Mesendoderm (in vitro differentiated cells): Measurements from ENCODE around the gene XYLT2.

Experiments
- DNase-seq: peaks from one replicate; pipeline ENCODE4 v3.0.0; 2013
- H2AK5ac ChIP-seq: 2 replicates; pipeline ENCODE4 v1.6.1; 2013; ENCODE audit warnings: low read length, inconsistent platforms
- H2BK120ac ChIP-seq: 2 replicates; pipeline ENCODE4 v1.6.1; 2013; ENCODE audit warnings: low read depth, mild to moderate bottlenecking, low read length, moderate library complexity, mixed read lengths
- H2BK15ac ChIP-seq: replicated peaks from 2 replicates; pipeline ENCODE4 v1.6.1; 2013; ENCODE audit warnings: low read depth, mild to moderate bottlenecking, moderate library complexity
- H2BK5ac ChIP-seq: 2 replicates; pipeline ENCODE4 v1.6.1; 2013; ENCODE audit warnings: low read length, inconsistent platforms
- H3K18ac ChIP-seq: 2 replicates; pipeline ENCODE4 v1.6.1; 2013; ENCODE audit warnings: mild to moderate bottlenecking, low read length, mixed read lengths
- H3K23ac ChIP-seq: one replicate; pipeline ENCODE4 v1.6.1; 2013; ENCODE audit warnings: low read length
- H3K27ac ChIP-seq: 2 replicates; pipeline ENCODE4 v1.5.1; 2013; ENCODE audit warnings: low read depth, mild to moderate bottlenecking, inconsistent platforms, low read length, moderate library complexity
- H3K27me3 ChIP-seq: 2 replicates; pipeline ENCODE4 v1.6.1; 2013; ENCODE audit warnings: low read length, control low read depth, mild to moderate bottlenecking, inconsistent platforms; ENCODE audit not compliant: insufficient read depth, poor library complexity
- H3K36me3 ChIP-seq: 2 replicates; pipeline ENCODE4 v1.6.1; 2013; ENCODE audit warnings: low read length, inconsistent platforms; ENCODE audit not compliant: control insufficient read depth, insufficient read depth
- H3K4ac ChIP-seq: one replicate; pipeline ENCODE4 v1.6.1; 2013; ENCODE audit warnings: low read depth, mild to moderate bottlenecking, low read length, moderate library complexity
- H3K4me1 ChIP-seq: 2 replicates; pipeline ENCODE4 v1.6.1; 2013; ENCODE audit warnings: low read depth, low read length, inconsistent platforms; ENCODE audit not compliant: control insufficient read depth
- H3K4me2 ChIP-seq: 2 replicates; pipeline ENCODE4 v1.6.1; 2013; ENCODE audit warnings: low read length
- H3K4me3 ChIP-seq: 2 replicates; pipeline ENCODE4 v1.5.1; 2013; ENCODE audit warnings: mild to moderate bottlenecking, low read length
- H3K56ac ChIP-seq: one replicate; pipeline ENCODE4 v1.6.1; 2013; ENCODE audit warnings: low read length
- H3K79me1 ChIP-seq: 2 replicates; pipeline ENCODE4 v1.6.1; 2013; ENCODE audit warnings: low read length, inconsistent platforms
- H3K79me2 ChIP-seq: 2 replicates; pipeline ENCODE4 v1.6.1; 2013; ENCODE audit warnings: mild to moderate bottlenecking, low read length; ENCODE audit not compliant: control insufficient read depth, insufficient read depth
- H3K9ac ChIP-seq: 2 replicates; pipeline ENCODE4 v1.6.1; 2013; ENCODE audit warnings: low read length, inconsistent platforms
- H4K5ac ChIP-seq: one replicate; pipeline ENCODE4 v1.6.1; 2013; ENCODE audit warnings: low read length
- H4K8ac ChIP-seq: one replicate; pipeline ENCODE4 v1.6.1; 2013; ENCODE audit warnings: low read depth, mild to moderate bottlenecking, control low read depth, low read length, moderate library complexity
- WGBS: extraction: QIAGEN DNeasy Blood & Tissue Kit; methylation state at CpG from one replicate; pipeline ENCODE4 v1.1.7; 2013; ENCODE audit warnings: low lambda C conversion rate, missing lambda C conversion rate; ENCODE audit not compliant: insufficient coverage; ENCODE audit errors: extremely low coverage; 5-methylcytosine and 5-hydroxymethylcytosine counted together

XYLT2 gene

GRCh38 chr17:50373705-50374104 is 27.8 kb downstream of the XYLT2 start:
- H3K4me1 ChIP-seq, result no peaks in the 10 kb centered on the region
- peaks cover 14% of the 10 kb centered on the region for H3K79me2 ChIP-seq
- H3K36me3 ChIP-seq, result peaks cover 9% of the 10 kb centered on the region
- peak overlapping the region; percentile 99 for H3K56ac ChIP-seq
- H2BK120ac ChIP-seq, result no peak overlapping the region
- H3K4me3 ChIP-seq, result no peak overlapping the region
- H3K18ac ChIP-seq, result no peak overlapping the region
- no peak overlapping the region for H3K27ac ChIP-seq
- H2BK15ac ChIP-seq, result no peak overlapping the region
- no peaks in the 10 kb centered on the region for H3K27me3 ChIP-seq
- H3K23ac ChIP-seq, result no peak overlapping the region
- no peak overlapping the region for H2AK5ac ChIP-seq
- no peak overlapping the region for H3K4ac ChIP-seq
- no peak overlapping the region for H4K8ac ChIP-seq
- peaks cover 14% of the 10 kb centered on the region for H3K79me1 ChIP-seq
- H2BK5ac ChIP-seq, result no peak overlapping the region
- WGBS, result no CpG with 5 or more reads among the region's 2 CpGs
- peak overlapping the region; percentile 63 for H3K4me2 ChIP-seq
- no peak for DNase-seq
- H3K9ac ChIP-seq, result peak overlapping the region; percentile 89
- no peak overlapping the region for H4K5ac ChIP-seq

GRCh38 chr17:50375858-50376538 is 30.1 kb downstream of the XYLT2 start:
- DNase-seq, result peak; percentile 58

GRCh38 chr17:50379351-50380132 is 33.6 kb downstream of the XYLT2 start:
- WGBS, result no CpG with 5 or more reads among the region's 6 CpGs
- Histone ChIP-seq H3K79me2 (no peaks in the 10 kb centered on the region), H4K5ac (no peak overlapping the region), H3K18ac (no peak overlapping the region), H2BK5ac (no peak overlapping the region), H3K4me1 (no peaks in the 10 kb centered on the region), H3K4me2 (no peak overlapping the region), H3K4me3 (no peak overlapping the region), H3K27me3 (no peaks in the 10 kb centered on the region), H2BK120ac (no peak overlapping the region), H2BK15ac (no peak overlapping the region), H3K27ac (no peak overlapping the region), H3K79me1 (no peaks in the 10 kb centered on the region), H3K56ac (no peak overlapping the region), H3K23ac (no peak overlapping the region), H3K9ac (no peak overlapping the region), H3K36me3 (peaks cover 7% of the 10 kb centered on the region), H4K8ac (no peak overlapping the region), H2AK5ac (no peak overlapping the region), H3K4ac (no peak overlapping the region)
- DNase-seq, result no peak

More at GRCh38 chr17:50375858-50376538, 30.1 kb downstream of the XYLT2 start:
- no peak overlapping the region for H4K8ac ChIP-seq
- no peak overlapping the region for H3K56ac ChIP-seq
- H3K23ac ChIP-seq, result no peak overlapping the region
- H3K36me3 ChIP-seq, result no peaks in the 10 kb centered on the region
- no peak overlapping the region for H3K4me2 ChIP-seq
- H2AK5ac ChIP-seq, result no peak overlapping the region
- no peaks in the 10 kb centered on the region for H3K4me1 ChIP-seq
- H3K79me2 ChIP-seq, result peaks cover 14% of the 10 kb centered on the region
- H3K27me3 ChIP-seq, result no peaks in the 10 kb centered on the region
- peaks cover 11% of the 10 kb centered on the region for H3K79me1 ChIP-seq
- WGBS, result no CpG with 5 or more reads among the region's 5 CpGs
- no peak overlapping the region for H3K9ac ChIP-seq
- no peak overlapping the region for H2BK5ac ChIP-seq
- H3K4me3 ChIP-seq, result no peak overlapping the region
- no peak overlapping the region for H3K18ac ChIP-seq
- no peak overlapping the region for H4K5ac ChIP-seq
- no peak overlapping the region for H3K4ac ChIP-seq
- no peak overlapping the region for H2BK15ac ChIP-seq
- no peak overlapping the region for H3K27ac ChIP-seq
- no peak overlapping the region for H2BK120ac ChIP-seq

- Histone ChIP-seq H3K9ac (no peak overlapping the region), H2BK5ac (no peak overlapping the region), H3K79me2 (no peaks in the 10 kb centered on the region), H3K4me2 (no peak overlapping the region), H3K56ac (no peak overlapping the region), H3K4ac (no peak overlapping the region), H3K27ac (no peak overlapping the region), H3K4me1 (no peaks in the 10 kb centered on the region), H2AK5ac (no peak overlapping the region), H3K36me3 (peaks cover 7% of the 10 kb centered on the region), H2BK120ac (no peak overlapping the region), H2BK15ac (no peak overlapping the region), H3K4me3 (no peak overlapping the region), H4K5ac (no peak overlapping the region), H3K23ac (no peak overlapping the region), H3K18ac (no peak overlapping the region), H3K79me1 (no peaks in the 10 kb centered on the region), H4K8ac (no peak overlapping the region), H3K27me3 (no peaks in the 10 kb centered on the region)
- WGBS, result no CpG with 5 or more reads among the region's 13 CpGs
- peak; percentile 20 for DNase-seq
These were observed 34.7 kb downstream of the XYLT2 start for GRCh38 chr17:50380369-50381259.

GRCh38 chr17:50381260-50381815 is 35.4 kb downstream of the XYLT2 start:
- Histone ChIP-seq H3K4me3 (no peak overlapping the region), H3K36me3 (peaks cover 7% of the 10 kb centered on the region), H3K23ac (no peak overlapping the region), H4K5ac (no peak overlapping the region), H3K27me3 (no peaks in the 10 kb centered on the region), H3K4me1 (no peaks in the 10 kb centered on the region), H3K4ac (no peak overlapping the region), H2BK5ac (no peak overlapping the region), H3K79me1 (no peaks in the 10 kb centered on the region), H3K18ac (no peak overlapping the region), H3K27ac (no peak overlapping the region), H2BK15ac (no peak overlapping the region), H3K9ac (no peak overlapping the region), H3K4me2 (no peak overlapping the region), H3K56ac (no peak overlapping the region), H3K79me2 (no peaks in the 10 kb centered on the region), H2AK5ac (no peak overlapping the region), H4K8ac (no peak overlapping the region), H2BK120ac (no peak overlapping the region)
- WGBS, result no CpG with 5 or more reads among the region's 7 CpGs
- no peak for DNase-seq
